HCT116 (cell line): ENCODE results near the gene SYNGR3. TPM values are rescaled to one million over a fixed set of nuclear protein-coding genes. Genes with fewer than 3 reads are reported as not detected.

ENCODE experiments used
- ATAC-seq: fragments of 200-7000 bp; cut with Tn5 transposase; 2 replicates; pipeline ENCODE4 v1.9.1; 2020; ENCODE audit warnings: mild to moderate bottlenecking, moderate library complexity
- BruUV-seq: library from RNA; stranded (reverse); fragments of 400-500 nt; replicated peaks from 2 replicates; lab custom pipeline; 2021; lab: Mats Ljungman, UMichigan
- CTCF ChIA-PET: fragments of 300-600 bp; sonication (Branson Sonifier 250); formaldehyde crosslinking; loops from one replicate; lab custom pipeline; 2021; ENCODE audit warnings: antibody characterized with exemption; lab: Charles Lee
- POLR2A ChIA-PET: fragments of 300-600, 350-600 bp; sonication (Branson Sonifier 250); formaldehyde crosslinking; loops from one replicate; lab custom pipeline; 2021; ENCODE audit warnings: antibody characterized with exemption; lab: Charles Lee
- RAD21 ChIA-PET, 2 experiments: fragments of 300-600 bp; sonication (Branson Sonifier 250); formaldehyde crosslinking; loops; one replicate each; lab custom pipeline; 2023; ENCODE audit warnings: low total read pairs in 2 of 2; ENCODE audit not compliant: uncharacterized antibody in 2 of 2, unreplicated experiment in 2 of 2, low non-redundant PET in 1 of 2; lab: Charles Lee
- DNase-seq: peaks from one replicate; pipeline ENCODE4 v3.0.0-alpha.2; 2010; ENCODE audit warnings: low read depth, low spot score
- H2AFZ ChIP-seq: fragments of 200-600 bp; shearing (Covaris generic), sonication (generic); 2 replicates; pipeline ENCODE4 v1.6.1; 2017; ENCODE audit warnings: low read depth, mixed run types, mixed read lengths, antibody characterized with exemption, low read length; ENCODE audit not compliant: poor library complexity, severe bottlenecking
- H3K27ac ChIP-seq: 2 replicates; pipeline ENCODE4 v1.5.1; 2012; ENCODE audit warnings: low read depth, low read length
- H3K27me3 ChIP-seq: fragments of 200-600 bp; sonication (generic); 2 replicates; pipeline ENCODE4 v1.6.1; 2016; ENCODE audit warnings: mixed run types, low read length, mixed read lengths; ENCODE audit not compliant: insufficient read depth
- H3K36me3 ChIP-seq, 2 experiments: fragments of 200-500 bp in 1 of 2; fragments of 200-600 bp in 1 of 2; sonication (Bioruptor generic) in 1 of 2; sonication (generic) in 1 of 2; 2 replicates each; pipeline versions ENCODE4 v1.5.1 to v1.6.1; 2014 to 2016; ENCODE audit warnings: low read length in 2 of 2, inconsistent platforms in 1 of 2, mixed read lengths in 1 of 2, mixed run types in 1 of 2; ENCODE audit not compliant: insufficient read depth in 2 of 2, control insufficient read depth in 1 of 2
- H3K4me1 ChIP-seq, 2 experiments: fragments of 200-600 bp in 1 of 2; sonication (generic) in 1 of 2; 2 replicates each; pipeline versions ENCODE4 v1.5.1 to v1.6.1; 2012 to 2017; ENCODE audit warnings: low read length in 2 of 2, inconsistent platforms in 1 of 2, mild to moderate bottlenecking in 1 of 2, mixed read lengths in 1 of 2, mixed run types in 1 of 2, moderate library complexity in 1 of 2; ENCODE audit not compliant: insufficient read depth in 2 of 2, control insufficient read depth in 1 of 2
- H3K4me2 ChIP-seq: fragments of 200-600 bp; sonication (generic); 2 replicates; pipeline ENCODE4 v1.6.1; 2017; ENCODE audit warnings: mixed run types, low read length, mixed read lengths
- H3K4me3 ChIP-seq, 2 experiments: fragments of 200-600 bp in 1 of 2; sonication (generic) in 1 of 2; replicated peaks in 1 of 2; 2 replicates each; pipeline ENCODE4 v1.5.1; 2011 to 2016; ENCODE audit warnings: low read length in 2 of 2, control low read depth in 1 of 2, low read depth in 1 of 2, mild to moderate bottlenecking in 1 of 2, mixed read lengths in 1 of 2, mixed run types in 1 of 2
- H3K79me2 ChIP-seq: fragments of 200-600 bp; sonication (generic); 2 replicates; pipeline ENCODE4 v1.6.1; 2017; ENCODE audit warnings: mild to moderate bottlenecking, mixed run types, low read length, moderate library complexity, mixed read lengths; ENCODE audit not compliant: insufficient read depth
- H3K9ac ChIP-seq: fragments of 200-600 bp; sonication (generic); 2 replicates; pipeline ENCODE4 v1.6.1; 2016; ENCODE audit warnings: low read length, mixed read lengths
- H3K9me2 ChIP-seq: fragments of 200-600 bp; sonication (generic), shearing (Covaris generic); 2 replicates; pipeline ENCODE4 v1.6.1; 2017; ENCODE audit warnings: mixed run types, mild to moderate bottlenecking, moderate library complexity; ENCODE audit not compliant: insufficient read depth
- H3K9me3 ChIP-seq, 2 experiments: fragments of 200-500 bp in 1 of 2; fragments of 200-600 bp in 1 of 2; sonication (Bioruptor generic) in 1 of 2; sonication (generic) in 1 of 2; 2 replicates each; pipeline ENCODE4 v1.6.1; 2014 to 2017; ENCODE audit warnings: low read length in 2 of 2, mixed read lengths in 2 of 2, inconsistent platforms in 1 of 2, low read depth in 1 of 2, mild to moderate bottlenecking in 1 of 2, mixed run types in 1 of 2, moderate library complexity in 1 of 2; ENCODE audit not compliant: control insufficient read depth in 1 of 2, insufficient read depth in 1 of 2
- H4K20me1 ChIP-seq: fragments of 200-600 bp; sonication (generic), shearing (Covaris generic); 2 replicates; pipeline ENCODE4 v1.6.1; 2017; ENCODE audit warnings: mixed run types, mild to moderate bottlenecking, moderate library complexity; ENCODE audit not compliant: insufficient read depth
- ATF3 ChIP-seq: IDR thresholded peaks from 2 replicates; pipeline ENCODE4 v1.6.1; 2012
- CEBPB ChIP-seq: IDR thresholded peaks from 2 replicates; pipeline ENCODE4 v1.6.1; 2012; ENCODE audit warnings: low read depth
- EGR1 ChIP-seq: IDR thresholded peaks from 2 replicates; pipeline ENCODE4 v1.6.1; 2012; ENCODE audit warnings: low read depth
- ELF1 ChIP-seq: IDR thresholded peaks from 2 replicates; pipeline ENCODE4 v1.6.1; 2012; ENCODE audit warnings: low read depth, borderline replicate concordance
- EZH2 ChIP-seq: fragments of 200-600 bp; sonication (generic); IDR thresholded peaks from 2 replicates; pipeline ENCODE4 v1.6.1; 2017; ENCODE audit warnings: antibody characterized with exemption, mixed run types
- EZH2phosphoT487 ChIP-seq: fragments of 200-600 bp; IDR thresholded peaks from 2 replicates; pipeline ENCODE4 v1.6.1; 2018; ENCODE audit warnings: antibody characterized with exemption, borderline replicate concordance
- FOSL1 ChIP-seq: IDR thresholded peaks from 2 replicates; pipeline ENCODE4 v1.6.1; 2012; ENCODE audit warnings: low read depth
- POLR2A ChIP-seq: IDR thresholded peaks from 2 replicates; pipeline ENCODE4 v1.7.0; 2011; ENCODE audit warnings: borderline replicate concordance; ENCODE audit not compliant: insufficient read depth, insufficient read length; ENCODE audit errors: extremely low read depth
- POLR2AphosphoS5 ChIP-seq: IDR thresholded peaks from 2 replicates; pipeline ENCODE4 v1.6.1; 2011; ENCODE audit warnings: mild to moderate bottlenecking, low read depth, low read length, moderate library complexity
- SP1 ChIP-seq: IDR thresholded peaks from 2 replicates; pipeline ENCODE4 v1.6.1; 2012; ENCODE audit warnings: low read depth
- TCF7L2 ChIP-seq: IDR thresholded peaks from 2 replicates; pipeline ENCODE4 v1.7.0; 2011; ENCODE audit warnings: borderline replicate concordance, inconsistent platforms; ENCODE audit not compliant: insufficient read depth, insufficient read length; ENCODE audit errors: extremely low read depth
- YY1 ChIP-seq: IDR thresholded peaks from 2 replicates; pipeline ENCODE4 v1.6.1; 2011; ENCODE audit warnings: low read length, low read depth, moderate library complexity, mild to moderate bottlenecking; ENCODE audit not compliant: insufficient replicate concordance; ENCODE audit errors: extremely low read depth
- ZFX ChIP-seq: fragments of 450-650 bp; IDR thresholded peaks from 2 replicates; pipeline ENCODE4 v1.6.1; 2017
- intact Hi-C: fragments of 100-400 bp; cut with micrococcal nuclease; formaldehyde crosslinking; loops from 2 replicates; pipeline ENCODE4 v1.10.0; 2022
- total RNA-seq: library from RNA; stranded (reverse); gene quantifications from one replicate; pipeline ENCODE4 v1.2.1, GENCODE V29; 2021; ENCODE audit not compliant: unreplicated experiment
- TF ChIP-seq, protein P1 (sequence below): IDR thresholded peaks from 2 replicates; pipeline ENCODE4 v1.6.1; 2012

Gene SYNGR3
- total RNA-seq, 1 experiment from 2014 or later: 11.5 TPM

- BruUV-seq: no TSS peak
- Histone ChIP-seq H3K4me1 (peaks cover 13 to 38% of the 10 kb centered on the region in 2 experiments), H3K9me3 (no peaks in the 10 kb centered on the region), H3K27ac (peak overlapping the region; percentile 19; the same call in 1 of the 2 replicates), H4K20me1 (no peaks in the 10 kb centered on the region; the same call in 1 of the 2 replicates), H3K36me3 (peaks cover 23 to 53% of the 10 kb centered on the region in 2 experiments; a peak in 3 of 4 replicates), H3K4me3 (no peak overlapping the region), H2AFZ (no peak overlapping the region), H3K79me2 (peaks cover 63% of the 10 kb centered on the region), H3K27me3 (no peaks in the 10 kb centered on the region), H3K9ac (no peak overlapping the region), H3K9me2 (no peaks in the 10 kb centered on the region), H3K4me2 (no peak overlapping the region)
- ChIA-PET POLR2A (interaction anchor here (2.1 to 2.6 kb wide), 2 partner anchors 38 to 138 kb away, joined by 9 to 10 read pairs; partner anchors contain the start of gene RPS2), CTCF (interaction anchor here (1.4 to 1.6 kb wide), 2 partner anchors 14 to 20 kb away, joined by 3 to 12 read pairs; no protein-coding TSS in a partner anchor), RAD21 (no interaction called here)
- no peak for DNase-seq
- intact Hi-C loops: loop anchor here (5.0 kb wide), 1 partner anchor 140 kb away; no protein-coding TSS in a partner anchor
- no peak for ATAC-seq
- TF ChIP-seq EZH2phosphoT487 (no peak), SP1 (no peak), ATF3 (no peak), EZH2 (no peak), POLR2AphosphoS5 (no peak), EGR1 (no peak), FOSL1 (no peak), ZFX (no peak), POLR2A (no peak), ELF1 (no peak), TCF7L2 (no peak), CEBPB (no peak), YY1 (no peak)
- TF ChIP-seq, protein P1, sequence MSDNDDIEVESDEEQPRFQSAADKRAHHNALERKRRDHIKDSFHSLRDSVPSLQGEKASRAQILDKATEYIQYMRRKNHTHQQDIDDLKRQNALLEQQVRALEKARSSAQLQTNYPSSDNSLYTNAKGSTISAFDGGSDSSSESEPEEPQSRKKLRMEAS: no peak
Observed at GRCh38 chr16:2002406-2003230, 12.8 kb downstream of the SYNGR3 start.
